OCI-LY7 (cell line): ENCODE measurements around the gene PCNX1. TPM values are rescaled to one million over a fixed set of nuclear protein-coding genes. Genes with fewer than 3 reads are reported as not detected.

ENCODE experiments used
- BruUV-seq: library from RNA; stranded (reverse); fragments of 400-500 nt; replicated peaks from 2 replicates; lab custom pipeline; 2021; lab: Mats Ljungman, UMichigan
- CTCF ChIA-PET: fragments of 300-600 bp; sonication (Branson Sonifier 250); formaldehyde crosslinking; loops from one replicate; lab custom pipeline; 2022; ENCODE audit warnings: antibody characterized with exemption; ENCODE audit not compliant: unreplicated experiment; lab: Charles Lee
- POLR2A ChIA-PET: fragments of 300-600 bp; sonication (Branson Sonifier 250); formaldehyde crosslinking; loops from one replicate; lab custom pipeline; 2022; ENCODE audit warnings: antibody characterized with exemption; lab: Charles Lee
- DNase-seq: peaks from one replicate; pipeline ENCODE4 v3.0.0-alpha.2; 2015; ENCODE audit warnings: low spot score
- H2AFZ ChIP-seq: fragments of 200-600 bp; sonication (generic), shearing (Covaris generic); 2 replicates; pipeline ENCODE4 v1.6.1; 2014; ENCODE audit warnings: mild to moderate bottlenecking, antibody characterized with exemption, low read length, moderate library complexity
- H3K27ac ChIP-seq: fragments of 200-600 bp; sonication (generic); 2 replicates; pipeline ENCODE4 v1.5.1; 2014; ENCODE audit warnings: mixed run types, low read depth, mild to moderate bottlenecking, moderate library complexity, low read length, inconsistent platforms; ENCODE audit not compliant: poor library complexity, severe bottlenecking
- H3K36me3 ChIP-seq: fragments of 200-600 bp; sonication (generic); 2 replicates; pipeline ENCODE4 v1.6.1; 2014; ENCODE audit warnings: mild to moderate bottlenecking, antibody characterized with exemption, low read length, moderate library complexity, mixed read lengths; ENCODE audit not compliant: insufficient read depth
- H3K4me1 ChIP-seq: fragments of 200-600 bp; sonication (generic); 2 replicates; pipeline ENCODE4 v1.5.1; 2014; ENCODE audit warnings: mild to moderate bottlenecking, low read length; ENCODE audit not compliant: insufficient read depth, poor library complexity, severe bottlenecking
- H3K4me2 ChIP-seq: fragments of 200-600 bp; sonication (generic); 2 replicates; pipeline ENCODE4 v1.6.1; 2014; ENCODE audit warnings: mild to moderate bottlenecking, low read length
- H3K4me3 ChIP-seq: fragments of 200-600 bp; sonication (generic); 2 replicates; pipeline ENCODE4 v1.5.1; 2014; ENCODE audit warnings: mild to moderate bottlenecking, low read depth, low read length; ENCODE audit not compliant: poor library complexity, severe bottlenecking
- H3K79me2 ChIP-seq: fragments of 200-600 bp; sonication (generic); 2 replicates; pipeline ENCODE4 v1.6.1; 2016; ENCODE audit warnings: low read depth, mild to moderate bottlenecking, low read length, moderate library complexity, mixed read lengths; ENCODE audit not compliant: insufficient read depth
- H3K9me2 ChIP-seq: fragments of 200-600 bp; sonication (generic); 2 replicates; pipeline ENCODE4 v1.6.1; 2016; ENCODE audit warnings: mild to moderate bottlenecking, low read length, mixed read lengths; ENCODE audit not compliant: insufficient read depth
- H3K9me3 ChIP-seq: fragments of 200-600 bp; sonication (generic); 2 replicates; pipeline ENCODE4 v1.6.1; 2014; ENCODE audit warnings: mild to moderate bottlenecking, mixed run types, low read length, mixed read lengths
- H4K20me1 ChIP-seq: fragments of 200-600 bp; sonication (generic); 2 replicates; pipeline ENCODE4 v1.6.1; 2014; ENCODE audit warnings: mild to moderate bottlenecking, antibody characterized with exemption, low read length, moderate library complexity, mixed read lengths; ENCODE audit not compliant: insufficient read depth
- CTCF ChIP-seq: fragments of 200-600 bp; sonication (generic); conservative IDR thresholded peaks from 2 replicates; pipeline ENCODE4 v1.5.1; 2014; ENCODE audit warnings: mild to moderate bottlenecking, antibody characterized with exemption, low read length, moderate library complexity, mixed read lengths
- EZH2phosphoT487 ChIP-seq: fragments of 200-600 bp; sonication (generic); IDR thresholded peaks from 2 replicates; pipeline ENCODE4 v1.6.1; 2018; ENCODE audit warnings: low read depth, borderline replicate concordance, mild to moderate bottlenecking, mixed run types, antibody characterized with exemption, low read length, moderate library complexity, mixed read lengths
- intact Hi-C: fragments of 100-400 bp; cut with micrococcal nuclease; formaldehyde crosslinking; loops from one replicate; pipeline ENCODE4 v1.10.0; 2022; ENCODE audit not compliant: unreplicated experiment
- total RNA-seq, 2 experiments: library from RNA; depleted of rRNA in 1 of 2; stranded (reverse); fragments of >200 nt in 1 of 2; shearing (Covaris generic) in 1 of 2; gene quantifications; 2 replicates each; pipeline ENCODE4 v1.2.3, GENCODE V29; 2014 to 2022

The PCNX1 gene
- total RNA-seq, 2 experiments from 2014 or later: 27.7 to 33.5 TPM

GRCh38 chr14:70902184-70902583, 5.1 kb upstream of the PCNX1 start:
- intact Hi-C loops: no loop called here
- H3K79me2 ChIP-seq: no peaks in the 10 kb centered on the region
- H3K9me3 ChIP-seq: no peaks in the 10 kb centered on the region
- DNase-seq: no peak
- ChIA-PET POLR2A (interaction anchor here (0.6 to 0.7 kb wide), 2 partner anchors 11 to 232 kb away, joined by 4 to 5 read pairs; no protein-coding TSS in a partner anchor), CTCF (no interaction called here)
- no peak overlapping the region for H3K4me3 ChIP-seq
- H3K36me3 ChIP-seq: no peaks in the 10 kb centered on the region
- BruUV-seq: no TSS peak
- no peak overlapping the region for H3K27ac ChIP-seq
- no peak overlapping the region for H3K4me2 ChIP-seq
- no peak overlapping the region for H2AFZ ChIP-seq
- H3K9me2 ChIP-seq: no peaks in the 10 kb centered on the region
- H4K20me1 ChIP-seq: no peaks in the 10 kb centered on the region
- TF ChIP-seq EZH2phosphoT487 (no peak), CTCF (no peak)
- H3K4me1 ChIP-seq: peaks cover 8% of the 10 kb centered on the region

- H3K4me1 ChIP-seq: peaks cover 13% of the 10 kb centered on the region
- peaks cover 10% of the 10 kb centered on the region; the same call in 1 of the 2 replicates for H4K20me1 ChIP-seq
- ChIA-PET CTCF (no interaction called here), POLR2A (interaction anchor here (0.6 kb wide), 1 partner anchor 21 kb away, joined by 3 read pairs; no protein-coding TSS in a partner anchor)
- no peaks in the 10 kb centered on the region for H3K9me3 ChIP-seq
- no peak overlapping the region for H3K27ac ChIP-seq
- no peaks in the 10 kb centered on the region for H3K9me2 ChIP-seq
- H3K36me3 ChIP-seq: no peaks in the 10 kb centered on the region
- H3K4me3 ChIP-seq: no peak overlapping the region
- no peak overlapping the region for H3K4me2 ChIP-seq
- intact Hi-C loops: no loop called here
- no peak for DNase-seq
- no peak for TF ChIP-seq CTCF
- no peak for TF ChIP-seq EZH2phosphoT487
- H3K79me2 ChIP-seq: peaks cover 14% of the 10 kb centered on the region
- BruUV-seq: no TSS peak
- H2AFZ ChIP-seq: no peak overlapping the region
These were observed 2.9 kb upstream of the PCNX1 start for GRCh38 chr14:70904373-70904772.

GRCh38 chr14:70905301-70905700, 2.0 kb upstream of the PCNX1 start:
- BruUV-seq: no TSS peak
- Histone ChIP-seq H3K27ac (no peak overlapping the region), H3K4me3 (no peak overlapping the region), H3K36me3 (no peaks in the 10 kb centered on the region), H3K9me2 (no peaks in the 10 kb centered on the region), H4K20me1 (peaks cover 11% of the 10 kb centered on the region; the same call in 1 of the 2 replicates), H3K79me2 (peaks cover 20% of the 10 kb centered on the region), H3K4me1 (peaks cover 15% of the 10 kb centered on the region), H3K4me2 (no peak overlapping the region), H2AFZ (no peak overlapping the region), H3K9me3 (no peaks in the 10 kb centered on the region)
- intact Hi-C loops: loop anchor here (5.0 kb wide), 2 partner anchors 88 to 417 kb away; partner anchors contain the start of gene SIPA1L1
- CTCF ChIA-PET: no interaction called here
- POLR2A ChIA-PET: interaction anchor here (0.6 to 1.7 kb wide), 3 partner anchors 18 to 836 kb away, joined by 3 to 9 read pairs (median 3); partner anchors contain the start of gene MAP3K9
- DNase-seq: no peak
- TF ChIP-seq EZH2phosphoT487: no peak
- TF ChIP-seq CTCF: no peak
